NCI-H345 treated with DMSO at 0.1 percent for 48 hours (cell line): ENCODE measurements around the gene ATF7.
"Not testable (repeated sequence)": the region's sequence is repeated elsewhere in the genome, so short reads cannot be mapped to it uniquely, and the experiment has no call there.

Experiments
- DNase-seq: peaks from one replicate; lab custom pipeline; 2025; ENCODE audit not compliant: unreplicated experiment; lab: John Stamatoyannopoulos, UW

ATF7 gene

GRCh38 chr12:53598971-53599370, 27.2 kb downstream of the ATF7 start:
- DNase-seq = not testable (repeated sequence)

GRCh38 chr12:53596920-53597363, 29.2 kb downstream of the ATF7 start:
- no peak for DNase-seq

- no peak for DNase-seq
These were observed 31.1 kb downstream of the ATF7 start for GRCh38 chr12:53594897-53595615.

- DNase-seq = no peak
These were observed 32.5 kb downstream of the ATF7 start for GRCh38 chr12:53593707-53594106.

- DNase-seq = no peak
These were observed 33.2 kb downstream of the ATF7 start for GRCh38 chr12:53593031-53593430.

- DNase-seq = no peak
These were observed 33.8 kb downstream of the ATF7 start for GRCh38 chr12:53592426-53592825.

GRCh38 chr12:53591301-53592206, 34.6 kb downstream of the ATF7 start:
- no peak for DNase-seq

- no peak for DNase-seq
These were observed 35.5 kb downstream of the ATF7 start for GRCh38 chr12:53590652-53591051.

- no peak for DNase-seq
These were observed 36.3 kb downstream of the ATF7 start for GRCh38 chr12:53589915-53590314.

- DNase-seq = no peak
These were observed 36.8 kb downstream of the ATF7 start for GRCh38 chr12:53589423-53589822.

- DNase-seq = no peak
These were observed 38.1 kb downstream of the ATF7 start for GRCh38 chr12:53588123-53588522.

GRCh38 chr12:53586745-53587144, 39.4 kb downstream of the ATF7 start:
- DNase-seq = no peak

GRCh38 chr12:53585448-53586125, 40.6 kb downstream of the ATF7 start:
- DNase-seq = no peak

- no peak for DNase-seq
These were observed 46.6 kb downstream of the ATF7 start for GRCh38 chr12:53579545-53579955.

- no peak for DNase-seq
These were observed 47.4 kb downstream of the ATF7 start for GRCh38 chr12:53578783-53579182.

- no peak for DNase-seq
These were observed 48.2 kb downstream of the ATF7 start for GRCh38 chr12:53577941-53578352.

- no peak for DNase-seq
These were observed 50.5 kb downstream of the ATF7 start for GRCh38 chr12:53575502-53576249.

GRCh38 chr12:53572134-53572758, 53.9 kb downstream of the ATF7 start:
- DNase-seq = no peak

- DNase-seq = no peak
These were observed 54.9 kb downstream of the ATF7 start for GRCh38 chr12:53571295-53571694.

- no peak for DNase-seq
These were observed 57.2 kb downstream of the ATF7 start for GRCh38 chr12:53568809-53569557.
